Left ventricle myocardium superior (tissue), 1 donor: ENCODE results near the gene LNX2. TPM values are rescaled to one million over a fixed set of nuclear protein-coding genes. Genes with fewer than 3 reads are reported as not detected.

Source experiments
- ATAC-seq: fragments of 200-7000 bp; cut with Tn5 transposase; one replicate; pipeline ENCODE4 v1.9.1; 2020; ENCODE audit warnings: mild to moderate bottlenecking, moderate library complexity
- DNase-seq: peaks from one replicate; pipeline ENCODE4 v3.0.0-alpha.2; 2020
- intact Hi-C: fragments of 100-400 bp; cut with micrococcal nuclease; formaldehyde crosslinking; loops from one replicate; pipeline ENCODE4 v1.11.0; 2022
- total RNA-seq: library from RNA; stranded (reverse); fragmentation: NEBNext Ultra II Directional; extraction: Animal tissue kit (Norgen Biotek cat#: 25700); gene quantifications from one replicate; pipeline ENCODE4 v1.2.1, GENCODE V29; 2021
- donor health status: DM: no; HTN: yes; CAD: no; lungs with severe emphysema.

The LNX2 gene
- total RNA-seq, 1 donor from 2014 or later, result 11.4 TPM

- ATAC-seq (no peak), DNase-seq (no peak)
- intact Hi-C loops, result no loop called here
These were observed 712 bp upstream of the LNX2 start for GRCh38 chr13:27621116-27621365.

DNA sequence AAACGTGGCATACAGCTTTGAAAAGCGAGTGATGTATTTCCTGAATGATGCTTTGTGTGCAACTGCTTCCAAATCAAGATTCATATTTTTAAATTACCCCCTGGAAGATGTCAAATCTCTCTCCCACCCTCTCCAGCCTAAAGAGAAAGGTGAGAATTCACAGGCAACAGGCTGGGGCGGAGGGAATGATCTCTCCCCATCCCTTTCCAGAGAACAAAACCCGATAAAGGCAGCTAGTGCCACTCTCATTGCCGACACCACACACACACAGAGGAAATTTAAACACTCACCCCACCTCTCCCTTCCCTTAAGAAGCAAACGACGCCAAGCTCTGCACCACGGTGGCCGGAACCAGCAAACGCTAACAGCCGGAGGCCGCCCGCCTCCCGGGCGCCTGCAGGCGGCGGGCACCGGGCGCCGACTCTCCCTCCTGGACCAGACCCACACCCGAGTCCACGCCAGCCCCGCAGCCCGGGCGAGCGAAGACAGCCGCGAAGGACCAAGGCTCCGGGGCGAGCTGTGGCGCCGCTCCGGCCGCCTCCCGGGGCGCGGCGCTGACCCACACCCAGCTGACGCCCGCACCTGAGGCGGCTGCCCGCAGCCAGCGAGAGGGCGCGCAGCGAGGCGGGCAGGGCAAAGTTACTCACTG lies 477 bp downstream of the LNX2 start:
- DNase-seq (peak; percentile 69), ATAC-seq (peak; percentile 36)
- intact Hi-C loops, result no loop called here

DNA sequence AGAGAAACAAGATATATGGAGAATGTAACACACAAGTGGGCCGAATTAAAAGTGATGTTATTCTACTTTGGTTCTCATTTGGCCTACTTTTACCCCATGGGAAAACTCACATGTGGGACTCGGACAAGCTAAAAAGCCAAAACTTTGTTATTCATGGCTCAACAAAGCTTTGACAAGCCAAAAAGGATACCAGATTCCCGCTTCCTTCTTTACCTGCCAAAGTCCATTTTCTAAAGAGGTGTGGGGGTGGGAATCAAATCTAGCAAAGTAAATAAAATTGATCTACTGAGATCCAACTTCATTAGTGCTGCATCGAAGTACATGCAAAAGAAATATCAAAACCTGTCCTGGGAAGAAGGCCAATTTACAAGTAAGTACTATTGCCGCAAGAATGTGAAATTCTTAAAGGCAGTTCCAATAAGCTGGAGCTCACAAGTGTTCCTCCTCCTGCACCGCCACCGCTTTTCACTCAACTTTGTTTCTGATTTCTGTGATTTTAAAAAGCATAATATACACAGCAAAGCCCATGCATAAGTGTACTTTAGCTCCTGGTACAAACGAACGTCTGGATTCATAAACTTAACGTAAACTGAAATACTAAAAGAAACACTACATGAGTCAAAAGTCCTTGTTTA lies 1.1 kb downstream of the LNX2 start:
- intact Hi-C loops, result no loop called here
- no peak for DNase-seq

GRCh38 chr13:27617881-27618321 lies 2.4 kb downstream of the LNX2 start:
- intact Hi-C loops, result no loop called here
- DNase-seq (no peak), ATAC-seq (no peak)

More for the DNA sequence above, 1.1 kb downstream of the LNX2 start:
- ATAC-seq, result no peak

DNA sequence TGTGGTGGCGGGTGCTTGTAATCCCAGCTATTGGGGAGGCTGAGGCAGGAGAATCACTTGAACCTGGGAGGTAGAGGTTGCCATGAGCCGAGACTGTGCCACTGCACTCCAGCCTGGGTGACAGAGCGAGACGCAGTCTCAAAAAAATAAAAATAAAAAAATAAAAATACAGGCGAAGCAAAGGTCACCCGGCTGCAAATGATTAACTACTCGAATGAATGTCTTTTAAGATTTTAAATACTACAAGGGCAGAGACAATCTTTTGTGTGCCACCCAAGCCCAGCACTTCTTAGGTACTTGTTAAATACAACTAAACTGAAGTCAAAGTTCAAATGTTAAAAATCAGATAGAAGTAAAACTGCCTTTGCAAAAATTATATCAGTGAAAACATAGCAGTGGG lies 6.7 kb downstream of the LNX2 start:
- ATAC-seq, result no peak
- intact Hi-C loops, result no loop called here
- no peak for DNase-seq

- ATAC-seq (peak; percentile 79), DNase-seq (no peak)
- intact Hi-C loops, result no loop called here
These were observed 13.2 kb downstream of the LNX2 start for GRCh38 chr13:27607125-27607524.

GRCh38 chr13:27605610-27606200 lies 14.6 kb downstream of the LNX2 start:
- intact Hi-C loops, result no loop called here
- DNase-seq, result no peak
- no peak for ATAC-seq

GRCh38 chr13:27605099-27605498 lies 15.2 kb downstream of the LNX2 start:
- DNase-seq (no peak), ATAC-seq (no peak)
- intact Hi-C loops, result no loop called here

DNA sequence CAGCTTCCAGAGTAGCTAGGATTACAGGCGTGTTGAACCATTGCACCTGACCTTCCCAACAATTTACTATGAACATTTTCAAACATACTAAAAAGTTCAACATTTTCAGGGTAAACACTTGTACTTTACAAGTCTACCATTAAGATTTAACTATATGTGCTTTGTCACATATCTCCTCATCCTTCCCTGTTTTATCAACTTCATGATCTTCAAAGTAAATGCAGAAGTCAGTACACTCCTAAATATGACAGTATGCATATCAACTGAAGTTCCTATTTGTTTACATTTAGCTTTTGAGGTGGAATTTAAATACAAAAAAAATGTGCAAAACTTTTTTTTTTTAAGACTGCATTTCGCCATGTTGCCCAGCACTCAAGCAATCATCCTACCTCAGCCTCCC lies 18.5 kb downstream of the LNX2 start:
- ATAC-seq, result no peak
- intact Hi-C loops, result no loop called here
- DNase-seq, result no peak

- intact Hi-C loops, result no loop called here
- ATAC-seq, result no peak
- DNase-seq, result no peak
These were observed 19.1 kb downstream of the LNX2 start for GRCh38 chr13:27601208-27601607.

- no peak for ATAC-seq
- no peak for DNase-seq
- intact Hi-C loops, result no loop called here
These were observed 19.6 kb downstream of the LNX2 start for GRCh38 chr13:27600711-27601110.

DNA sequence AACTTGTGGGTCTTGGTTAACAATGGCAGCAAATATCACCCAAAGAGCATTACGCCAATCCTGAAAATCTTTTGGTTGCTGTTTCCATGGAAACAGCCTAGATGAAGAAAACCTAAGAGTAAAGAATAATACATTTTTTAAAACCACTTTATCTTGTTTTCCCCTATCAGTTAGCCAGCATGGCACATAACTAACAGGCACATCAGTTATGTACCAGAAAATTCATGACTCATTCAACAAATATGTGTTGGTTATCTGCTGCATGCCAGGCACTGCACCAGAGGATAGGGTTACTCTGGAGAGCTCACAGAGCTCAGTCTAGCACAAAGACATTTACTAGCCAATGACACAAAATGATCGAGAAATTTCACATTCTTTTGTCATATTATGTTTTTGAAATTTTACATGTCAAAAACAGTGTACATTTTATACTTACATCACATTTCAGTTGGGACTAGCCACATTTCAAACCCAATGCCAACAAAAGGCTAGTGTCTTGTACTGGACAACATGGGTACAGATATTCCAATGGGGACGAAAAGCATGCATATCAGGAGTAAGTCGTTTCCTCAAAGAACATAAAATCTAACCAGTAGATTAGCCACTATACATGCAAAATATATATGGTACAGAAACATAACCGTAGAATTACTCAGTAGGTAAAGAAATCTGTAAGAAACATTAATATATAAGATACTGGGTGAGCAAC lies 20.3 kb downstream of the LNX2 start:
- ATAC-seq (peak; percentile 89), DNase-seq (no peak)
- intact Hi-C loops, result no loop called here

DNA sequence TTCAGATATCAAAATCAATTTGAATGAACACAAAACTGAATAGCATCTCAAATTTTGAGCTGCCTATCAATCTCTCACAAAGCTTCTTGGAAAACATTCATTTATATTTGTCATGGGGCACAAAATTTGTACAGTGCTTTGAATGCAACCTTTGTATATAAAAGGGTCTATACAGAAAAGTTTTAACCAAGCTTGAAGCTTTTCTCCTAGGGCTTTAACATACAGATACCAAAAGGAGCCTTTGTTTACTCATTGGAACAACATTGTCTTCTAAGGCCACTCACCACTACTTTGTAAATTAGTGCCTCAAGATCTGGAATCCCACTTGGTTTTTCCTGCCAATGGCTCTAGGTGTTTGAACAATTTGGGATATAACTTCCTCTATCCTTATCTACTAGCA lies 21.2 kb downstream of the LNX2 start:
- no peak for DNase-seq
- ATAC-seq, result no peak
- intact Hi-C loops, result no loop called here

DNA sequence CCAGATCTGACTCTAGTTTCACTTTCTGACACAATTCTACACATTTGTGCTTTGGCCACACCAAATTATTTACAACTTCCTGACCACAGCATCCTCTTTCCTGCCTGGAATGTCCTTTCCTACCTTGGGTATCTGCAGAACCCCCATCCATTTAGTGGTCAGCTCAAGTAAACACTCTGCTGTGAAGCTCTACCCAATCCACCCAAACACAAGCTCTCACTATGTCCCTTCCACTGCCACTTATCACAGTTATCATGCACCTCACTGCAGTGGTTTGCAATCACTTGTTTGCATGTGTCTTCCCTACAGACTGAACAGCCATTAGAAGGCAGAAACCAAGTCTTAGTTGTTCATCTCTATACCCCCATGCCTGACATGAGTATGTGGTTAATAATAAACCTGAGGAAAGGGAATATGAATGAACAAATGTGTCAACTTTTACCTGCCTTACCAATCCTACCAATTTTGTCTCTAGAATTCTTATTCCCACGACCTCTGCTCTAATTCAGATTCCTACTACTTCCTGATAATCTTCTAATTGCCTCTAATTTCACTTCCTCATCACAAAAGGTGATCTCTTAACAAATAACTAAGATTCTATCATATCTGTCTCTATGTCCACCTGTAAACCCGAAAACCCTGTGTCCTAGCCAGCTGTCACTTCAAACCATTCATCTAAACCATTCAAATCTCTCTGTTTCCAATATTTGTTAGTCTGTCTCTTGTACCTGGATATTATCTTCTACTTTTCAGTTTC lies 25.1 kb downstream of the LNX2 start:
- DNase-seq (no peak), ATAC-seq (no peak)
- intact Hi-C loops, result no loop called here

DNA sequence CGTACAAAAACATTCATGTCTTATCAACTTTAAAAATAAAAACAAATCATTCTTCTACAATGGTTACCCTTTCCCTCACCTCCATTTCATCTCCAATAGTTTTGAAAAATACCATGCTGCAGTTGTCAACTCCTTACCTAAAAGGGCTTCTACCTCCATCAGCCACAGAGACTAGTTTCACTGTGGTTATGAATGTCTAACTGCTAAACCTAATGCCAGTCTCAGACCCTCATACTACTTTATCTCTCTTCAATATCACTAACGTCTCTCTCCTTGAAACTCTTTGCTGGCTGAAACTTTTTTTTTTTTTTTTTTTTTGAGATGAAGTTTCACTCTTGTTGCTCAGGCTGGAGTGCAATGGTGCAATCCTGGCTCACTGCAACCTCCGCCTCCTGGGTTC lies 27.1 kb downstream of the LNX2 start:
- DNase-seq (no peak), ATAC-seq (no peak)
- intact Hi-C loops, result no loop called here

GRCh38 chr13:27592865-27593264 lies 27.5 kb downstream of the LNX2 start:
- DNase-seq (no peak), ATAC-seq (no peak)
- intact Hi-C loops, result no loop called here

GRCh38 chr13:27588405-27588804 lies 31.9 kb downstream of the LNX2 start:
- intact Hi-C loops, result no loop called here
- ATAC-seq (no peak), DNase-seq (no peak)

DNA sequence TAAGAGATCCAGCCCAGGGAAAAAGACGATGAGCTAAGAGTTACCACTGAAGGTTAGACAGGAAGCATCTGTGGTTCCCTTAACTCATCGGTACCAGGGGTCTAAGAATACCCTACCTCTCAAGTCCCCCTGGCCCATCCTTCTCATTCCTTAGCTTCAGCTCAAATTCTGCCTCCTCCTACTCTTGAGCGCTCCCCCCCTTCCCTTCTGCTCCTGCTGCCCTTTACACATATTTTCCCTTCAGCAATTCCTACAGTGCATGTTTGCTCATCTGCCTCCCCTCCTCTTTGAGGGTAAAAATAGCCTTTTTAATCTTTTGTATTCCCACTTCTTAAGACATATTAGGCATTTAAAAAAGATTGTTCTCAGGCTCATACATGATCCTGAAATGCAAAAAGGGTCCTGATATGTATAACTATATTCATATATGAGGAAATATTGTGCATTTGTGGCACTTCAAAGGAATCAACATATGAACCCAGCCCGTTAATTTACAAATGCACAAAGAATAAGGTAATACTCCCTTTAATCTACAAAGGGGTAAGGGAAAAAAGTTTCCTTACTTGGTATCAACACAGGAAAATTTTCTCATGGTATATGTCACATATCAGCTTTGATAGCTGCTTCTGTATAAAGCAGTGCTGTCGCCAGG lies 33.1 kb downstream of the LNX2 start:
- DNase-seq (no peak), ATAC-seq (no peak)
- intact Hi-C loops, result no loop called here

DNA sequence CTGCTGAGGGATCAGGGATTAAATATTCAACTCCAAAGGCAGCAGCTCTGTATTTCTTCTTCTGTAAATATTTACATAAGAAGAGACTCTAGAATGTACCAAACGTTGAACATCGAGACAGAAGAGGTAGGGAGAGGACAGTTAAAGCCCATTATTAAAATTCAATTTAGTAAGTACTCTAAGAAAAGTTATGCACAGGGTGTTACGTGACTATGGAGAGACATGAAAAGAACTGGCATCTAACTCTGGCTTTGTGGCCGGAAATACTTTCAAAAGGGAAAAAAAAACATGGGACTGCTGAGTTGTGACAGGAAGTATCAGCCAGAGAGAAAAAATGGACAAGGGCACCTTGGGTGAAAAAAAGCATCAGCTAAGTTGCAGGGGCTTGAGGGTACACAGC lies 36.7 kb downstream of the LNX2 start:
- intact Hi-C loops, result no loop called here
- peak; percentile 37 for ATAC-seq
- no peak for DNase-seq
